ENCODE results near the gene MGAT1.
"Not testable (repeated sequence)": the region's sequence is repeated elsewhere in the genome, so short reads cannot be mapped to it uniquely, and the experiment has no call there.

Gene MGAT1

GRCh38 chr5:180802325-180803180 lies at the start of gene MGAT1:
Gene MGAT1 (minus strand): TSS chr5:180802806. CDS start chr5:180792971, 9,835 bp downstream.
- in situ Hi-C loops (cut with HindIII; ENCODE audit: low sequenced_read_pairs), result no loop called here

GRCh38 chr5:180850434-180851078 lies 48.0 kb upstream of the MGAT1 start:
- in situ Hi-C loops (cut with HindIII; ENCODE audit: low sequenced_read_pairs), result no loop called here

GRCh38 chr5:180849827-180850226 lies 47.2 kb upstream of the MGAT1 start:
- in situ Hi-C loops (cut with HindIII; ENCODE audit: low sequenced_read_pairs), result no loop called here

GRCh38 chr5:180848878-180849277 lies 46.3 kb upstream of the MGAT1 start:
- in situ Hi-C loops (cut with HindIII; ENCODE audit: low sequenced_read_pairs), result no loop called here

GRCh38 chr5:180848265-180848664 lies 45.7 kb upstream of the MGAT1 start:
- in situ Hi-C loops (cut with HindIII; ENCODE audit: low sequenced_read_pairs), result no loop called here

GRCh38 chr5:180847026-180847425 lies 44.4 kb upstream of the MGAT1 start:
- in situ Hi-C loops (cut with HindIII; ENCODE audit: low sequenced_read_pairs), result no loop called here

GRCh38 chr5:180844858-180845257 lies 42.3 kb upstream of the MGAT1 start:
- in situ Hi-C loops (cut with HindIII; ENCODE audit: low sequenced_read_pairs), result no loop called here

GRCh38 chr5:180844432-180844831 lies 41.8 kb upstream of the MGAT1 start:
- in situ Hi-C loops (cut with HindIII; ENCODE audit: low sequenced_read_pairs), result no loop called here

GRCh38 chr5:180839935-180840334 lies 37.3 kb upstream of the MGAT1 start:
- in situ Hi-C loops (cut with HindIII; ENCODE audit: low sequenced_read_pairs), result no loop called here

- in situ Hi-C loops (cut with HindIII; ENCODE audit: low sequenced_read_pairs), result no loop called here
These were observed 36.6 kb upstream of the MGAT1 start for GRCh38 chr5:180839227-180839626.

- in situ Hi-C loops (cut with HindIII; ENCODE audit: low sequenced_read_pairs), result no loop called here
These were observed 34.9 kb upstream of the MGAT1 start for GRCh38 chr5:180837478-180837877.

- in situ Hi-C loops (cut with HindIII; ENCODE audit: low sequenced_read_pairs), result no loop called here
These were observed 30.0 kb upstream of the MGAT1 start for GRCh38 chr5:180832638-180833068.

GRCh38 chr5:180831139-180832093 lies 28.8 kb upstream of the MGAT1 start:
- in situ Hi-C loops (cut with HindIII; ENCODE audit: low sequenced_read_pairs), result no loop called here

GRCh38 chr5:180830253-180831138 lies 27.9 kb upstream of the MGAT1 start:
- in situ Hi-C loops (cut with HindIII; ENCODE audit: low sequenced_read_pairs), result no loop called here

- in situ Hi-C loops (cut with HindIII; ENCODE audit: low sequenced_read_pairs), result no loop called here
These were observed 27.1 kb upstream of the MGAT1 start for GRCh38 chr5:180829726-180830125.

GRCh38 chr5:180828756-180829531 lies 26.3 kb upstream of the MGAT1 start:
- in situ Hi-C loops (cut with HindIII; ENCODE audit: low sequenced_read_pairs), result not testable (repeated sequence)

- in situ Hi-C loops (cut with HindIII; ENCODE audit: low sequenced_read_pairs), result not testable (repeated sequence)
These were observed 24.8 kb upstream of the MGAT1 start for GRCh38 chr5:180827374-180827773.

GRCh38 chr5:180825768-180826525 lies 23.3 kb upstream of the MGAT1 start:
- in situ Hi-C loops (cut with HindIII; ENCODE audit: low sequenced_read_pairs), result no loop called here
